D341Med (cell line): ENCODE data around the gene ZFP62.
"Not testable (repeated sequence)": the region's sequence is repeated elsewhere in the genome, so short reads cannot be mapped to it uniquely, and the experiment has no call there.

Experiments used
- DNase-seq: peaks from one replicate; pipeline ENCODE4 v3.0.0; 2012; ENCODE audit warnings: low spot score

ZFP62 gene

DNA sequence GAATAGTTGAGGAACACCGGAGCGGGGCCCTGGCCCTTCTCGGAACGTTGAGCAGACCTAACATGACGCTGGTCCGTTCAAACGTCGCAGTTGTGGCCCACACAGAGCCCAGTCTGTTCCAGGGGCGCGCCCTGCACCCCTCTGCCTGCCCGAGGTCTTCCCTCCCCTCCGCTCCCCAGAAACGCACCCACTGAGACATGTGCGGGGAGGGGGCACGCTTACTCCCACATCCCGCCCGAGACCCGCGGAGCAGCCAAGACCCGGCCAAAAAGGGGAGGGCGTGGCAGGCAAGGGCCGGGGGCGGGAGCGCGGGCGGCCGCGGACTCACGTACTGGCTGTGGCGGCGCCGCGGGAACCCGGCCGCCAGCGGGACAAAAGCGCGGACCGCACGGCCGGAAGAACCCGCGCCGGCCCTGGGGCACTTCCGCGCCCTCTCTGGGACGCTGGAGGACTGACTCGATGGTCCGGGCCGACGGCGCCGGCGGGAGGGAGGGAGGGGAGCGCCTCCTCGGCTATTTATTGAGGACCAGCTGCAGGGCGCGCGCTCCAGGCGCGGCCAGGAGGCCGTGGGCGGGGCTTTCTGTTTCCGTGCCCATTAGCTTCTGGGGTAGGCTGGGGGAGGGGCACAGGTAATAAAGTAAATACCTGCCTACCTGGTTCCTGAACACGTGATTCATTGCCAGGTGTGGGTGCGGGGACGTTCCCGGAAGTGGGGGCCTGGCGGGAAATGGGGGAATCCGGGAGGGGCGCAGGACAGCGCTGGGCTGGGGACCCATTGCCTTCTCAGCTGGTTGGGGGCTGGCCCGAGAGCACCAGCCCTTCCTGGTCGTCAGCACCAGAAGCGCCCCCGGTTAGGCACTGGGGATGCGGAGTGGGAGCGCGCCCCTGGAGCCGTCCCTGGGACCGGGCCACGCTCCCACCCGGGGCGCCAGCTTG lies at the start of gene ZFP62:
Gene ZFP62, minus strand, starts transcription at position 390 of the 936 bp plus-strand sequence. Its CDS starts 57 bp downstream, at position 333.
- peak; percentile 94 for DNase-seq

DNA sequence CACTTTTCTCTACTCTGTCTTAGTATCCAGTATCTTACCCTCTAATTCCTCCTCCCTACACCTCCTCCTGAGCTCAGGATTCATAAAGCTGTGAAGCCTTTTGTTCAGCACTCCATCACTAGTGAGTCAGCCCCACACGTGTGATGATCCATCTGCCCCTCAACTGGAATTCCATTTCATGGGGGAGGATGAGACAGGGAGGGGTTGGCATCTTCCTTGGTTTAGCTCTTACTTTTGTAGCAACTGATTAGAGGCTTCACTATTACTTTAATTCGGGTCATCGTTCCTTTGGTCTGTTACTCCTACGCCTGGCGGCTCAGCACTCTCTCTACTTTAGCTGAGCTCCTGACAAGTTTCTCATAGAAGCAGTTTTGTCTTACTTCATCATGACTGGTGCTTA lies 49.7 kb upstream of the ZFP62 start:
- DNase-seq: no peak

DNA sequence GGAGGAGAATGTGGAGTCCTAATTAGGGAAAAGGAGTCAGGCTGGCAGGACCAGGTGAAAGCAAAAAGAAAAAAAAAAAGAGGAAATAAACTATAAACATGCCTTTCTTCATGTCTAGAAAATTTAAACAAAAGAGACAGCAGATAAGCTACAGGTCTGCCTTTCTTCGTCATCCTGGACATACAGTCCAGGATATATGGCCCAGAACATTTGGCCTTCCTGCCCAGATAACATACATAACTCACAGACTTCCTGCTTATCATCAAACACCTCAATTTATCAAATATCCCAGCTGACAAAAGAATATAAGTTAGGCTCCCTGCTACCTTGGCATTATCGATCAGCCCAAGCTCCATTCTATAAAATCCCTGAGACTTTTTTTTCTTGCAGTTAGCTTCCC lies 49.1 kb upstream of the ZFP62 start:
- DNase-seq: no peak

DNA sequence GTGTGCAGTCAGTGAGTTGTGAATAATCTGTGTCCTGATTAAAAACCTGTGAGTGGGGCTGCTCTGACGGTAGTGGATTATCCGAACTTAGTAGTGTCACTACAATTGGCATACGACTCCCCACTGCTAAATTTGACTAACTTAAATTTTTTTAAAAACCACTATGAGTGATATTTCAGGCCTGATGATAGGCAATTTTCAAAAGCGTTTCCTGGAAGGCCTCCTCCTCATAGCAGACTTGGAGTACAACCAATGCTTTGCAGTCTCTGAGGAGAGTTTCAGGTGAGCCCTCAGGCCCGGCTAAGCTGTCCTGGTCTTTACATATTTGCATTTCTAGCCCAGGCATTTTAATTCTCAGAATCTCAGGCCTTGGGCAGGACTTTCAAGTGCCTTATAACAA lies 48.7 kb upstream of the ZFP62 start:
- DNase-seq: no peak

DNA sequence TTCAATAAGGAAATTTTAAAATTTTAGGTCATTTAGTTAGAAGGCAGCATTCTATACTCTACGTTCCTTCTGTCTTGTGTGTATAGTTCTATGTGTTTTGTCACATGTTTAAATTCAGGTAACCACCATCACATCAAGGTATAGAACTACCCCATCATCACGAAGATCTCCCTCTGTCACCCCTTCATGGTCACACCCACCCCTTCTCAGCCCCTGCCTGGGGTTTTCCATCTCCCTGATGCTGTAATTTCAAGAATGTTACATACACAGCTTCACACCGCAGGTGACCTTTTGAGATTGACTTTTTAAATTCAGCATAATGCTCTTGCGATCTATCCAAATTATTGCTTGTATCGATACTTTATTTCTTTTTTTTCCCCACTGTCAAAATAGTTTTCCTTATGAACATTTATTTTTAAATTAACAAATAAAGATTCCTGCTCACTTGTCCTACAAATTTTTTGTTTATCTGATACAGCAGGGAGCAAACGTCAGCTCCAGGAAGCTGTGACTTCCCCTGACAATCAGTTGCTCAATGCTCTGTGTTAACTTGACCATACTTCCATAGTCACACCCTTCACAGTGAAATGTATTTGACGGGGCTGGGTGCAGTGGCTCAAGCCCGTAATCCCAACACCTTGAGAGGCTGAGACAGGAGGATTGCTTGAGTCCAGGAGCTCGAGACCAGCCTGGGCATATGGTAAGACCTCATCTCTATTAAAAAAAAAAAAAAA lies 48.1 kb upstream of the ZFP62 start:
- DNase-seq: no peak

DNA sequence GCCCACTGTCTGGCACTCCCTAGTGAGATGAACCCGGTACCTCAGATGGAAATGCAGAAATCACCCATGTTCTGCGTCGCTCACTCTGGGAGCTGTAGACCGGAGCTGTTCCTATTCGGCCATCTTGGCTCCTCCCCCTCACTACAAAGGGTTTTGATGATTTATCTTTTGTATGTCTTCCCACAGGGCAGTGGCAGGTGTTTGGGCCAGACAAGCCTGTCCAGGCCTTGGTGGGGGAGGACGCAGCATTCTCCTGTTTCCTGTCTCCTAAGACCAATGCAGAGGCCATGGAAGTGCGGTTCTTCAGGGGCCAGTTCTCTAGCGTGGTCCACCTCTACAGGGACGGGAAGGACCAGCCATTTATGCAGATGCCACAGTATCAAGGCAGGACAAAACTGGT lies 47.3 kb upstream of the ZFP62 start:
- DNase-seq: no peak

DNA sequence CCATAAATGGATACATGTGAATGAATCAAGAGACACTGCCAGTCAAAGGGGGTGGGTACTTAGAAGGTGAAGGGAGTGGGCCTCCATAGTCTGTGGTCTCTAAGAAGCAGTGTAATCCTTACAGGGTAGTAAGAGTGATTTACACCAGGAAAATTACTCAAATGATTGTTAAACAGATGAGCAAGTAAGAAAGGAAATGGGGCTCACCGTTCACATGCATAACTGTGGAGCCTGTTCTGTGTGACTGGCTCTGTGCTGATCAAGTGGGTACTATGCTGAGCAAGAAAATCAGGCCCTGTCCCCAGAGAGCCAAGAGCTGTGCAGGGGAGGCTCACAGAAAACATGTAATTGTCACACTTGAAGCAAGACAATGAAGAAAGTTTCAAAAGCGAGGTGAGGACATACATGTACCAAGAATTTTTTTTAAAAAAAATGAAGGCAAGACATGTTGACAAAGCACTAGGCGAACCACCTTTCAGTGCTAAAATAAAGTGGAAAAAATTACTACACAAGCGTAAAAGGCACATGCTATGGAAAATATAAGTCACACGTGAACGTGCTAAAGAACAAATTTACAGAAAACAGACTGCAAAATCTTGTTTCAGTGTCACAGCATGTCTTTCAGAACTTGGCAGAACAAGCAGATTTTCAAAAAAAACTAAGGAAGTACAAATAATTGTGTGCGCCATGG lies 40.4 kb upstream of the ZFP62 start:
- no peak for DNase-seq

DNA sequence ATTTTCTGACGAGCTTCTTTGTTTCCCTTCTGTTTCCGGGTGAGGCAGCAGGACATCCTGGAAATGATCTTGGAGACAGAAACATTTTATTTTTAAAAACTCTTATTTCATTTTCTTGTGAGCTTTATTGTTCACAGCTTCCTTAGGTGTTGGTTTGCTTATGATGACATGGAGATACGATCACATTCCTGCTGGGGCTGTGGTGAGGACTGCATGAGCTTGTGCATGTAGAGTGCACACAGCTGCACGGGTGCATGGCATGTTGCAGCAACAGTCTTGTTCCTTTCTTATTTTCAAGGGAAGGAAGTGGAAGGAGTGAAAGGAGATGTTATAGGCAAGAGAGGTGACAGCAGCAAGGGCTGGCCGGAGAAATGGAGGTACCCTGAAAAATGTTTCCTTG lies 39.1 kb upstream of the ZFP62 start:
- no peak for DNase-seq

DNA sequence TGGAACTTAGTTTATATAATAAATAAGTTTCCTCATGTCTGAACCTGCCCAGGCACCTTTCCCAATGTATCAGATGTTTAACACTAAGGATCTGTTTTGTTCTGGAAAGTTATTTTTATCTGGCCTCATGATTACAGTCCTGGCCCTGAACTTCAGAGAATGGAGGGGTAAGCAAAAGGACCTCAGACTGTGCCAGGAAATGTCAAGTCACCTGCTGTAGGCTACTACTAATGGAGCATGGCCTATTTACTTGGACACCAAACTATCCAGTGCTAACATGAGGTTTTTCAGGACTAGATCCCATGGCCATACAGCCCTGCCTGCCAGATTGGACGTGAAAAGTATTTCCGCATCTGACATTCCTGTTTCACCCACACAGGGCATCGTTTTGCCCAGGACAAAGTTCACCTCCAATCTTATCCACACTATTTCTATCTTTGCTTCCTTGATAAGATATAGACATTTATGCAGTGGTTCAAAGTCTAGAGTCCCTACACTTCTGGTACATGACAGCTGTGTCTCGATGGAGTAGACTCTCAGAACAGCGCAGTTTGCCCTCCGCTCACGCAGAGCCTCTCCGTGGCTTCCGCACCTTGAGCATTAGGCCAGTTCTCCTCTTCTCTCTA lies 37.7 kb upstream of the ZFP62 start, which contains the start of gene BTNL8:
Gene BTNL8, plus strand, starts transcription at position 539 of the 626 bp plus-strand sequence. CDS start 152 bp downstream, outside the sequence.
- no peak for DNase-seq

DNA sequence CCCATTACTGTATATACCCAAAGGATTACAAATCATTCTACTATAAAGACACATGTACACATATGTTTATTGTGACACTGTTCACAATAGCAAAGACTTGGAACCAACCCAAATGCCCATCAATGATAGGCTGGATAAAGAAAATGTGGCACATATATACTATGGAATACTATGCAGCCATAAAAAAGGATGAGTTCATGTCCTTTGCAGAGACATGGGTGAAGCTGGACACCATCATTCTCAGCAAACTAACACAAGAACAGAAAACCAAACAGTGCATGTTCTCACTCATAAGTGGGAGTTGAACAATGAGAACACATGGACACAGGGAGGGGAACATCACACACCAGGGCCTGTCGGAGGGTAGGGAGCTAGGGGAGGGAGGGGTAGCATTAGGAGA lies 34.3 kb upstream of the ZFP62 start:
- DNase-seq: not testable (repeated sequence)

DNA sequence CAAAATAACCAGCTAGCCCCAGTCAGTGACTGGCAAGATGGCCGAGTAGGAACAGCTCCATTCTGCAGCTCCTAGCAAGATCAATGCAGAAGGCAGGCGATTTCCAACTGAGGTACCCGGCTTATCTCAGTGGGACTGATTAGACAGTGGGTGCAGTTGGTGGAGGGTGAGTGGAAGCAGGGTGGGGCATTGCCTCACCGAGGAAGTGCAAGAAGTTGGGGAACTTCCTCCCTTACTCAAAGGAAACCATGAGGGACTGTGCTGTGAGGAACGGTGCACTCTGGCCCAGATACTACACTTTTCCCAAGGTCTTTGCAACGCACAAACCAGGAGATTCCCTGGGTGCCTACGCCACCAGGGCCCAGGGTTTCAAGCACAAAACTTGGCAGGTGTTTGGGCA lies 28.3 kb upstream of the ZFP62 start:
- DNase-seq: no peak

DNA sequence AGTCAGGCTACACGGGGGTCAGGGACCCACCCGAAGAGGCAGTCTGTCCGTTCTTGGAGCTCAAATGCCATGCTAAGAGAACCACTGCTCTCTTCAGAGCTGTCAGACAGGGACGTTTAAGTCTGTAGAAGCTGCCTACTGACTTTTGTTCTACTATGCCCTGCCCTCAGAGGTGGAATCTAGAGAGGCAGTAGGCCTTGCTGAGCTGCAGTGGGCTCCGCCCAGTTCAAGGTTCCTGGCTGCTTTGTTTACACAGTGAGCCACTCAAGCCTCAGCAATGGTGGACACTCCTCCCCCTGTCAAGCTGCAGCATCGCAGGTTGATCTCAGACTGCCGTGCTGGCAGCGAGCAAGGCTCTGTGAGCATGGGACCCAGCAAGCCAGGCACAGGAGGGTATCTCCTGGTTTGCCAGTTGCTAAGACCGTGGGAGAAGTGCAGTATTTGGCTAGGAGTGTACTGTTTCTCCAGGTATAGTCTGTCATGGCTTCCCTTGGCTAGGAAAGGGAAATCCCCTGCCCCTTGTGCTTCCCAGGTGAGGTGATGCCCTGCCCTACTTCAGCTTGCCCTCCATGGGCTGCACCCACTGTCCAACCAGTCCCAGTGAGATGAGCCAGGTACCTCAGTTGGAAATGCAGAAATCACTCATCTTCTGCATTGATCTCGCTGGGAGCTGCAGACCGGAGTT lies 24.9 kb upstream of the ZFP62 start:
- DNase-seq: not testable (repeated sequence)

DNA sequence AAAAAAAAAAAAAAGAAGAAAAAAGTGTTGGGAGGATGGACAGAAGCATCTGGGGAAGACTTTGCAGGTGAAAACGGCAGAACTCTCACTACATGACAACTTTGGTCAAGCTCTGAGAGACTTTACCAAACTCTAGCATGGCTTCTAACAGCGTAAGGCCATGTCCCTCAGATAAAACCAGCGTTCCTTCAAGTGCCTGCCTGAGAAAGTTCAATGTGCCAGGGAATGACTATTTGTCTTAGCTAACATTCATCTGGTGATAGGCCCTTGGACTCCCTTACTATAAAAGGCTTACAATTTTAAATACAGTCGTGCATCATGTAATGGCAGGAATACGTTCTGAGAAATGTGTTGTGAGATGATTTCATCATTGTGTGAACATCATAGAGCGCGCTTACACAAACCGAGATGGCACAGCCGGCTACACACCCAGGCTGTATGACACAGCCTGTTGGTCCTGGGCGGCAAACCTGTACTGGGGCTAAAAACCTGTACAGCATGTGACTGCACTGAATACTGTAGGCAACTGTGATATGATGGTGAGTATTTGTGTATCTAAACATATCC lies 14.9 kb upstream of the ZFP62 start:
- no peak for DNase-seq

DNA sequence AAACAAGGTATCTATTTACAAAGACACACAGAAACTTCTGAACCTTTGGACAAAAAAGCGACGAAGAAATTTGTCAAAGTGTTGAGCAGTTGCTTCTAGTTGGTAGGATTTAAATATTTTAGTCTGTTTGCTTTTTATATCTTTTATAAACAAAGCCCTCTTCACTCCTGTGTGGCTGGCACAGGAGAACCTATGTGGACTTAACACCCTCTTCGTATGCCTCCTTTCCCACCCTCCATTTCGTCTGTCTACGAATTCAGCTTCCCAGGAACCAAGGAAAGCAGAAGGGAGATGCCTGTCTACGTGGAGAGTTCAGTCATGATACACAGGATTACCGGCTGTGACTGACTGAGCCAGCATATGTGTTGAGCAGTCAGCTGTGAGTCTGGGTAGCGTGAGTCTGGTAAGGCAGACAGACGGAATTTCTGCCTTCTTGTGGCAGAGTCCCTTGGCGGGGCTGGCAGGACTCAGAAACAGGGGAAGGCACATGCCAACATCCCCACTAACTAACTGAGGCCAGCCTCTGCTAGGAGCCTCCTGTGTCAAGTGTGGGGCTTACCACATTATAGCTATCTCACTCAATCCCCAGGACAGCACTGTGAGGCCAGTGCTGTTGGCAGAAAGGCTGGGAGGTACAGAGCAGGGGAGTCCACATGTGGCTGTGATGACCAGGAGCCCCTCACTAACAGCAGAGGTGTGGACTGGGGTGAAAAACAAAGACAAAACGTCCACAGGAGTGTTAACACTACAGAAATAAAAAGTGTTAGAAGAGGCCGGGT lies 13.9 kb upstream of the ZFP62 start:
- DNase-seq: no peak

DNA sequence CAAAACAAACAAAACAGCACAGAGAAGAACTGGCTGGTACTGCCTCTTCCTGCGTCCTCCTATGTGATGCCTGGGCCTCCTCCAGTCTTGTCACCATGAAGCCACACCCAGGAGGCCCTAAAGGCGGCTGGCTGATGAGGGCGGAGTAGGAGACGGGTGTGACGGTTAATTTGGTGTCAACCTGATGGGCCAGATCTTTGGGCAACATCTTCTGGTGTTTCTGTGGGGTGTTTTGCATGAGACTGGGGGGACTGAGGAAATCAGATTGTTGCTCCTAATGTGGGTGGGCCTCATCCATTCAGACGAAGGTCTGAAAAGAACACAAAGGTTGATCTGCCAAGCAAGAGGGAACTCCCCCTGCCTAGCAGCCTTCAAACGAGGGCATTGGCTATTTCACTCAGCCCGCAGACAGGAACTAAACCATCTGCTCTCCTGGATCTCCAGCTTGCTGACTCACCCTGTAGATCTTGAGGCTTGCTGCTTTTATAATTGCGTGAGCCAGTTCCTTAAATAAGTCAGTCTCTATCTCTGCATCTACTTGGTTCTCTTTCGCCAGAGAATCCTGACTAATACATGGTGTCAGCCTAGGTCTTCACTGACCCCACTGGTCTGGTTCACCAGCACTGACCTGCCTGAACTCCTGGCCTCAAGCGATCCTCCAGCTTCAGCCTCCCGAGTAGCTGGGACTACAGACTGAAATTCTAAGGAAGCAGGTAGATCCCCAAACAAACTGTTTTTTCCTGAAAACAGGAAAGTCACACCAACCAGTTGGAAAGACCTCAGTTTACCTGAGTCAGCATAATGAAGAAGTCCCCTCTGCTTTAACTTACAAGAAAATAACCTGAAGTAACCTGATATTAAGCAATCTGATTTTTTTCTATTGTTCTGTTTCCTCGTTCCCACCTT lies 12.8 kb upstream of the ZFP62 start:
- no peak for DNase-seq

DNA sequence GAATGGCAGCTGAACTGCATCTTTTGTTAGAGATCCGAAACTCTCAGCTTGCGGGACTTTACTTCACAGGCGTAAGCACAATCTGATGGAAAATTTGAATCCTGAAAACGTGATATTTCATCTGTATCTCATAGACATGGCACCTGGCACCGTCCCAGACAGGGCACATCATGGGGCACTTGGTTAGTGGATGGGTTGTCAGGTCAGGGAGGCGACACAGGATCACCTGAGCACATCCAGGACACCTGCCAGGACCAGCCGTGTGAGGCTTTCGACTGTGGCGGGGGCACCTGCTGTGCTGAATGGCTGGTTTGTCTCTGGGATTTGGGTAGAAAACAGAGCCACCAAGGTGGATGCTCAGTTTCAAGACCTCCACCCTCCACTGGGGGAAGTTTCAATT lies 11.3 kb upstream of the ZFP62 start:
- no peak for DNase-seq

DNA sequence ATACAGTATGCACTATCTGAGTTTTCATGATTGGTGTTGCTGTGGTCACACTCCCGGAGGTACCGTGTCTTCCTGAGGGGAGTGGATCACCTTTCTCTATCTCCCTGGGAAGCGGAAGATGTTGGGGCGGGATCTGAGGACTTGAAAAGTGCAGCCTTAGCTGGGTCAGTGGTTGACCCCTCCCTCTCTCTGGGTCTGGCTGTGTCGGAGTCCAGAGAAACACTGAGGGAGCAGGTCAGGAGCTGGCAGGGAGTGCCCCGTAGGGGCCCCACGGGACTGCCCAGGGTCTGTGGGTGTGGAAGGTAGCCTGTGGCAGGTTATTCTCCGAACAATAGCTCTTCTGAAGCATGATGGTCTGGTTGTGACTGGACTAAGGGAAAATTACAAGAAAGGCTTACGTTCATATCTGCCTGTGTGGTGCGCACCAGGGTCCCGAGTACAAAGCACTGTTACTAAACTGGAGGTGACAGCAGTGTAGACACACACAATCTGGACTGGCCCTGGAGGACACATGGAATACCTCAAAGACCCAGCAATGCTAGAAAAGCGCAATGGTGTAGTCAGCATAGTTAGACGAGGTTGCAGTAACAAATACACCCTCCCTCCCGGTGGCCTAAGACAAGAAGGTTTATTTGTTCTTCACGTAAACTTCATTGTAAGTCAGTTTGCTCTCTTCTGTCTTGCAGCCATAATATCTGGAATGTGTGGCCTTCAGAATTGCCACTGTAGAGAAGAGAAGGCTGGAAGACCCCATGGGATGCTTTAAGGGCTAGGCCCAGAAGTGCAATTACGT lies 9.4 kb upstream of the ZFP62 start:
- no peak for DNase-seq

DNA sequence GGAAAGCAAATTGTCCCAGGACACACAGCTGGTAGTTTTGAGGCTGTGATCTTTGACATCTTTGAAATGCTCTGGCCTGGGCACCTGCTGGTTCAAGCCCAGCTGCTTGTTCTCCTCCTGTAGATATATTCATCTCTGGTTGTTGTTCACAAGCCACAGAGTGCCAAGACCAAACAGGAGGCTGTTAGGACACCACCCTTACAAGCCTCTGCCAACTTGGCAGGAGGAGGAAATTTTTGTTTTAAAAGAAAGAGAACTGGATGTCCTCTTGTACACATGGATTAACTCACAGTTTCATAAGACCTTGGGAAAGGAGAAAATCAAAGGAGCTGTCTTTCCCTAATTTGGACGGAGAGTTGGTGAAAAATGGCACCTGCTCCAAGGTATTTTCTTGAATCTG lies 8.5 kb upstream of the ZFP62 start:
- no peak for DNase-seq
